Omental fat pad (tissue), 4 donors: ENCODE measurements around the gene MYADML2. TPM values are rescaled to one million over a fixed set of nuclear protein-coding genes. Genes with fewer than 3 reads are reported as not detected.

Source experiments
- ATAC-seq: fragments of 150-250 bp; one replicate; pipeline ENCODE4 v1.9.1; 2016; ENCODE audit warnings: mild to moderate bottlenecking, moderate library complexity; ENCODE audit not compliant: low FRiP score
- DNase-seq: peaks from one replicate; pipeline ENCODE4 v3.0.0-alpha.2; 2019; ENCODE audit warnings: low spot score
- CTCF ChIP-seq, 3 donors: fragments of 450-650 bp; IDR thresholded peaks; one replicate each; pipeline ENCODE4 v1.5.1; 2016 to 2017; ENCODE audit warnings: antibody characterized with exemption in 3 of 3, mild to moderate bottlenecking in 3 of 3, moderate library complexity in 2 of 3
- total RNA-seq, 4 donors: library from RNA; depleted of rRNA; stranded (reverse); fragments of >200 nt; gene quantifications; one replicate each; pipeline ENCODE4 v1.1.0, GENCODE V29; 2016

Gene MYADML2
- total RNA-seq, 4 donors from 2014 or later = not detected

GRCh38 chr17:81891303-81891552 lies 55.8 kb downstream of the MYADML2 start:
- TF ChIP-seq CTCF (IDR thresholded peaks at IDR 0.05) = no peak
- ATAC-seq = no peak
- DNase-seq = no peak

GRCh38 chr17:81890447-81891302 lies 56.4 kb downstream of the MYADML2 start:
- TF ChIP-seq CTCF (IDR thresholded peaks at IDR 0.05) = no peak
- ATAC-seq (peak; percentile 25), DNase-seq (no peak)

Other genes starting within 250 kb of the MYADML2 start
- 10 to 100 TPM; 31.4 to 55.8 (median 49.2) TPM for gene MRPL12, start 243.9 kb downstream of the MYADML2 start, total RNA-seq
- 10 to 100 TPM; 11.4 to 22.4 (median 14.0) TPM for gene SLC25A10, start 234.9 kb downstream of the MYADML2 start, total RNA-seq
- gene GCGR, start 143.1 kb downstream of the MYADML2 start, total RNA-seq = not detected
- gene MCRIP1, start 113.9 kb downstream of the MYADML2 start, total RNA-seq = 10 to 100 TPM; 49.6 to 78.5 (median 57.2) TPM
- under 1 TPM in 1 of 4 donors, not detected in 3; 0.65 TPM for gene PPP1R27, start 112.2 kb downstream of the MYADML2 start, total RNA-seq
- gene P4HB, start 86.7 kb downstream of the MYADML2 start, total RNA-seq = 100 to 1,000 TPM; 366 to 725 (median 608) TPM
- 100 to 1,000 TPM; 125 to 250 (median 161) TPM for gene ARHGDIA, start 75.9 kb downstream of the MYADML2 start, total RNA-seq
- 10 to 100 TPM; 31.5 to 80.7 (median 41.6) TPM for gene ALYREF, start 55.6 kb downstream of the MYADML2 start, total RNA-seq
- gene ANAPC11, start 55.5 kb downstream of the MYADML2 start, total RNA-seq = 100 to 1,000 TPM in 3 of 4 donors, 10 to 100 TPM in 1; 82.3 to 152 (median 114) TPM
- gene NPB, start 45.0 kb downstream of the MYADML2 start, total RNA-seq = 1 to 10 TPM in 1 of 4 donors, not detected in 3; 1.4 TPM
- gene PCYT2, start 35.8 kb downstream of the MYADML2 start, total RNA-seq = 10 to 100 TPM; 36.5 to 64.7 (median 45.5) TPM
- gene SIRT7, start 29.1 kb downstream of the MYADML2 start, total RNA-seq = 10 to 100 TPM; 15.4 to 25.7 (median 20.2) TPM
- gene MAFG, start 19.5 kb downstream of the MYADML2 start, total RNA-seq = 10 to 100 TPM; 22.2 to 31.5 (median 25.6) TPM
- 10 to 100 TPM in 2 of 4 donors, 1 to 10 TPM in 2; 4.8 to 13.9 (median 10.8) TPM for gene PYCR1, start 9.9 kb downstream of the MYADML2 start, total RNA-seq
- not detected for gene NOTUM, start 14.0 kb upstream of the MYADML2 start, total RNA-seq
- 10 to 100 TPM; 12.6 to 24.3 (median 15.1) TPM for gene ASPSCR1, start 30.4 kb upstream of the MYADML2 start, total RNA-seq
- 10 to 100 TPM; 41.1 to 77.2 (median 59.8) TPM for gene CENPX, start 75.6 kb upstream of the MYADML2 start, total RNA-seq
- 10 to 100 TPM in 1 of 4 donors, 1 to 10 TPM in 3; 4.7 to 12.3 (median 5.6) TPM for gene LRRC45, start 76.1 kb upstream of the MYADML2 start, total RNA-seq
- 10 to 100 TPM in 3 of 4 donors, 1 to 10 TPM in 1; 7.9 to 25.1 (median 12.0) TPM for gene RAC3, start 84.4 kb upstream of the MYADML2 start, total RNA-seq
- 100 to 1,000 TPM; 190 to 327 (median 225) TPM for gene DCXR, start 90.5 kb upstream of the MYADML2 start, total RNA-seq
- gene RFNG, start 104.6 kb upstream of the MYADML2 start, total RNA-seq = 10 to 100 TPM; 20.2 to 51.3 (median 32.0) TPM
- 10 to 100 TPM; 67.3 to 86.8 (median 81.4) TPM for gene GPS1, start 104.7 kb upstream of the MYADML2 start, total RNA-seq
- 10 to 100 TPM; 58.1 to 90.3 (median 85.7) TPM for gene DUS1L, start 118.6 kb upstream of the MYADML2 start, total RNA-seq
- gene FASN, start 151.0 kb upstream of the MYADML2 start, total RNA-seq = 1,000 to 10,000 TPM in 1 of 4 donors, 100 to 1,000 TPM in 3; 313 to 1,522 (median 467) TPM